Measurements from ENCODE around the gene STX1B. TPM values are rescaled to one million over a fixed set of nuclear protein-coding genes. Genes with fewer than 3 reads are reported as not detected.

The STX1B gene
- total and polyA plus RNA-seq, 7 experiments from 2014 or later: 0.37 to 5.2 (median 4.2) TPM

- Mint-ChIP-seq H3K27me3 (peaks cover 0 to 5% (median 0%) of the 10 kb centered on the region in 5 donors), H3K36me3 (no peaks in the 10 kb centered on the region), H3K4me3 (no peak overlapping the region), H3K27ac (no peak overlapping the region), H3K9me3 (no peaks in the 10 kb centered on the region), H3K4me1 (peaks cover 0 to 9% (median 4%) of the 10 kb centered on the region in 7 donors)
- Histone ChIP-seq H3K4me3 (ENCODE audit: low read length) (no peak overlapping the region), H3K36me3 (ENCODE audit: control insufficient read depth in 2 of 3, insufficient read depth in 3 of 3, low read length in 3 of 3) (no peaks in the 10 kb centered on the region), H3K27me3 (ENCODE audit: control insufficient read depth in 2 of 2, insufficient read depth in 2 of 2, low read length in 2 of 2) (no peaks in the 10 kb centered on the region), H3K9me3 (ENCODE audit: control insufficient read depth in 2 of 3, low read length in 3 of 3) (no peaks in the 10 kb centered on the region), H3K27ac (ENCODE audit: low read depth, low read length) (no peak overlapping the region), H3K4me1 (ENCODE audit: control insufficient read depth in 2 of 2, insufficient read depth in 2 of 2, low read length in 2 of 2) (peaks cover 5 to 11% of the 10 kb centered on the region in 2 donors)
- POLR2A ChIA-PET: interaction anchor here (0.7 kb wide), 1 partner anchor 203 kb away, joined by 3 read pairs; no protein-coding TSS in a partner anchor
- intact Hi-C loops (cut with micrococcal nuclease): no loop called here
- DNase-seq (no peak), ATAC-seq (no peak)
- CTCF ChIA-PET: no interaction called here
These were observed 9.6 kb downstream of the STX1B start for GRCh38 chr16:31000671-31001382.

GRCh38 chr16:30998852-30999761 is 11.3 kb downstream of the STX1B start:
- Mint-ChIP-seq H3K4me3 (no peak overlapping the region), H3K36me3 (no peaks in the 10 kb centered on the region)
- intact Hi-C loops (cut with micrococcal nuclease): loop anchor here in 1 of 2 donors (5.0 kb wide), 1 partner anchor 42 kb away; the partner anchor contains the start of gene SETD1A

GRCh38 chr16:30997725-30998711 is 12.4 kb downstream of the STX1B start:
- Mint-ChIP-seq H3K36me3 (no peaks in the 10 kb centered on the region), H3K27me3 (peaks cover 0 to 3% (median 0%) of the 10 kb centered on the region in 5 donors), H3K4me1 (peaks cover 0 to 9% (median 6%) of the 10 kb centered on the region in 7 donors), H3K4me3 (peak overlapping the region; percentile 25 to 90 (median 76)), H3K9me3 (no peaks in the 10 kb centered on the region), H3K27ac (peak overlapping the region in 1 of 9 donors; percentile 21)
- H3K36me3 ChIP-seq (ENCODE audit: control insufficient read depth in 2 of 3, insufficient read depth in 3 of 3, low read length in 3 of 3): no peaks in the 10 kb centered on the region
- intact Hi-C loops (cut with micrococcal nuclease): loop anchor here (1.0 to 5.0 kb wide), 8 partner anchors 12 to 461 kb away; partner anchors contain the start of genes SETD1A (in 2 of the 2), STX4 (in 2 of the 2), ZNF646 (in 2 of the 2) and ZNF668 (in 2 of the 2)
- no peaks in the 10 kb centered on the region for H3K9me3 ChIP-seq (ENCODE audit: control insufficient read depth in 2 of 3, low read length in 3 of 3)
- peak overlapping the region; percentile 46 for H3K27ac ChIP-seq (ENCODE audit: low read depth, low read length)
- CTCF ChIA-PET: interaction anchor here (0.6 to 1.2 kb wide), 2 partner anchors 15 to 221 kb away, joined by 3 read pairs; no protein-coding TSS in a partner anchor
- ATAC-seq: no peak
- H3K4me1 ChIP-seq (ENCODE audit: control insufficient read depth in 2 of 2, insufficient read depth in 2 of 2, low read length in 2 of 2): peaks cover 5 to 11% of the 10 kb centered on the region in 2 donors
- DNase-seq: no peak
- no peaks in the 10 kb centered on the region for H3K27me3 ChIP-seq (ENCODE audit: control insufficient read depth in 2 of 2, insufficient read depth in 2 of 2, low read length in 2 of 2)
- POLR2A ChIA-PET: interaction anchor here (1.2 kb wide), 1 partner anchor 179 kb away, joined by 3 read pairs; no protein-coding TSS in a partner anchor
- H3K4me3 ChIP-seq (ENCODE audit: low read length): peak overlapping the region; percentile 78

More at GRCh38 chr16:30998852-30999761, 11.3 kb downstream of the STX1B start:
- DNase-seq: no peak
- ChIA-PET POLR2A (interaction anchor here (0.7 to 1.2 kb wide), 4 partner anchors 13 to 205 kb away, joined by 3 read pairs; no protein-coding TSS in a partner anchor), CTCF (interaction anchor here (0.6 kb wide), 1 partner anchor 220 kb away, joined by 3 read pairs; no protein-coding TSS in a partner anchor)
- Mint-ChIP-seq H3K27ac (peak overlapping the region in 1 of 9 donors; percentile 51), H3K4me1 (peaks cover 0 to 9% (median 6%) of the 10 kb centered on the region in 7 donors), H3K27me3 (peaks cover 0 to 3% (median 0%) of the 10 kb centered on the region in 5 donors), H3K9me3 (no peaks in the 10 kb centered on the region)
- H3K36me3 ChIP-seq (ENCODE audit: control insufficient read depth in 2 of 3, insufficient read depth in 3 of 3, low read length in 3 of 3): no peaks in the 10 kb centered on the region
- H3K4me3 ChIP-seq (ENCODE audit: low read length): no peak overlapping the region
- no peaks in the 10 kb centered on the region for H3K27me3 ChIP-seq (ENCODE audit: control insufficient read depth in 2 of 2, insufficient read depth in 2 of 2, low read length in 2 of 2)
- H3K4me1 ChIP-seq (ENCODE audit: control insufficient read depth in 2 of 2, insufficient read depth in 2 of 2, low read length in 2 of 2): peaks cover 5 to 11% of the 10 kb centered on the region in 2 donors
- no peaks in the 10 kb centered on the region for H3K9me3 ChIP-seq (ENCODE audit: control insufficient read depth in 2 of 3, low read length in 3 of 3)
- ATAC-seq: no peak
- no peak overlapping the region for H3K27ac ChIP-seq (ENCODE audit: low read depth, low read length)

- no peaks in the 10 kb centered on the region for H3K36me3 ChIP-seq (ENCODE audit: control insufficient read depth in 2 of 3, insufficient read depth in 3 of 3, low read length in 3 of 3)
- ChIA-PET CTCF (interaction anchor here (1.2 kb wide), 1 partner anchor 14 kb away, joined by 3 read pairs; no protein-coding TSS in a partner anchor), POLR2A (interaction anchor here (0.5 kb wide), 1 partner anchor 57 kb away, joined by 6 read pairs; no protein-coding TSS in a partner anchor)
- Mint-ChIP-seq H3K27me3 (peaks cover 0 to 3% (median 0%) of the 10 kb centered on the region in 5 donors), H3K4me3 (peak overlapping the region; percentile 66 to 90 (median 82)), H3K4me1 (peaks cover 0 to 9% (median 6%) of the 10 kb centered on the region in 7 donors), H3K36me3 (no peaks in the 10 kb centered on the region), H3K27ac (peak overlapping the region in 7 of 9 donors; percentile 58 to 87 (median 74)), H3K9me3 (no peaks in the 10 kb centered on the region)
- H3K4me1 ChIP-seq (ENCODE audit: control insufficient read depth in 2 of 2, insufficient read depth in 2 of 2, low read length in 2 of 2): peaks cover 5 to 11% of the 10 kb centered on the region in 2 donors
- peak; percentile 99 for ATAC-seq
- H3K4me3 ChIP-seq (ENCODE audit: low read length): peak overlapping the region; percentile 78
- peak; percentile 45 to 80 (median 66) for DNase-seq
- no peaks in the 10 kb centered on the region for H3K27me3 ChIP-seq (ENCODE audit: control insufficient read depth in 2 of 2, insufficient read depth in 2 of 2, low read length in 2 of 2)
- intact Hi-C loops (cut with micrococcal nuclease): loop anchor here (1.0 to 5.0 kb wide), 8 partner anchors 13 to 462 kb away; partner anchors contain the start of genes SETD1A (in 2 of the 2), STX4 (in 2 of the 2), ZNF646 (in 2 of the 2) and ZNF668 (in 2 of the 2)
- peak overlapping the region; percentile 61 for H3K27ac ChIP-seq (ENCODE audit: low read depth, low read length)
- no peaks in the 10 kb centered on the region for H3K9me3 ChIP-seq (ENCODE audit: control insufficient read depth in 2 of 3, low read length in 3 of 3)
These were observed 13.3 kb downstream of the STX1B start for GRCh38 chr16:30996985-30997724.

- peak overlapping the region; percentile 61 for H3K27ac ChIP-seq (ENCODE audit: low read depth, low read length)
These were observed 14.0 kb downstream of the STX1B start for GRCh38 chr16:30996324-30996984.

More at GRCh38 chr16:30996324-30996984, 14.0 kb downstream of the STX1B start:
- Mint-ChIP-seq H3K27me3 (peaks cover 0 to 3% (median 0%) of the 10 kb centered on the region in 5 donors), H3K36me3 (no peaks in the 10 kb centered on the region), H3K4me1 (peaks cover 0 to 9% (median 6%) of the 10 kb centered on the region in 7 donors), H3K9me3 (no peaks in the 10 kb centered on the region), H3K4me3 (peak overlapping the region; percentile 66 to 90 (median 82)), H3K27ac (peak overlapping the region; percentile 52 to 91 (median 70))
- H3K4me1 ChIP-seq (ENCODE audit: control insufficient read depth in 2 of 2, insufficient read depth in 2 of 2, low read length in 2 of 2): peaks cover 5 to 11% of the 10 kb centered on the region in 2 donors
- H3K9me3 ChIP-seq (ENCODE audit: control insufficient read depth in 2 of 3, low read length in 3 of 3): no peaks in the 10 kb centered on the region
- ChIA-PET POLR2A (interaction anchor here (0.7 kb wide), 1 partner anchor 478 kb away, joined by 3 read pairs; no protein-coding TSS in a partner anchor), CTCF (interaction anchor here (1.2 kb wide), 1 partner anchor 13 kb away, joined by 3 read pairs; no protein-coding TSS in a partner anchor)
- no peaks in the 10 kb centered on the region for H3K27me3 ChIP-seq (ENCODE audit: control insufficient read depth in 2 of 2, insufficient read depth in 2 of 2, low read length in 2 of 2)
- DNase-seq (no peak), ATAC-seq (no peak)
- H3K4me3 ChIP-seq (ENCODE audit: low read length): peak overlapping the region; percentile 78
- no peaks in the 10 kb centered on the region for H3K36me3 ChIP-seq (ENCODE audit: control insufficient read depth in 2 of 3, insufficient read depth in 3 of 3, low read length in 3 of 3)
- intact Hi-C loops (cut with micrococcal nuclease): loop anchor here (2.0 to 5.0 kb wide), 2 partner anchors 39 to 78 kb away; partner anchors contain the start of genes SETD1A (in 1 of the 2), ZNF646 (in 1 of the 2) and ZNF668 (in 1 of the 2)

Measured in naive thymus-derived CD4-positive, alpha-beta T cell (primary cell).